ENCODE results near the gene SMARCA2. TPM values are rescaled to one million over a fixed set of nuclear protein-coding genes. Genes with fewer than 3 reads are reported as not detected.

Gene SMARCA2
- total RNA-seq, 2 experiments from 2014 or later = 91.3 to 94.0 TPM

DNA sequence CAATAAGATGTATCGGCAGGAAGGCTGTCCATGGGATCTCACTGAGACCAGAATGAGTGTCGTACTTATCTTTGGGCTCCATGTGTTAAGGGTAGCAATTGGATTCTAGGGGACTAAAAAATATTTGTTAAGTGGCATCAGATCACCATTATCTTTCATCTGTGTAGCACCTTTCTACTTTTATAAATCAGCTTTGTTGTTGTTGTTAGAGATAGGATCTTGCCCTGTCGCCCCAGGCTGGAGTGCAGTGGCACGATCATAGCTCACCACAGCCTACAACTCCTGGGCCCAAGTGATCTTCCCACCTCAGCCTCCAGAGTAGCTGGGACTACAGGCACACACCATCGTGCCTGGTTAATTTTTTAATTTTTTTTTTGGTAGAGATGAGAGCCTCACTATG, 220.5 kb downstream of the SMARCA2 start:
- no peaks in the 10 kb centered on the region for H3K36me3 Mint-ChIP-seq (ENCODE audit: low read depth)
- POLR2A ChIA-PET = no interaction called here
- no peak for DNase-seq
- no peak overlapping the region for H3K4me3 Mint-ChIP-seq
- intact Hi-C loops (cut with DNase I, micrococcal nuclease) = no loop called here
- H3K9me3 Mint-ChIP-seq (ENCODE audit: low read depth) = no peaks in the 10 kb centered on the region
- H3K4me1 Mint-ChIP-seq = no peaks in the 10 kb centered on the region
- CTCF ChIA-PET = interaction anchor here (1.0 kb wide), 1 partner anchor 113 kb away, joined by 3 read pairs; no protein-coding TSS in a partner anchor
- peaks cover 7% of the 10 kb centered on the region for H3K27me3 Mint-ChIP-seq
- ATAC-seq = no peak
- H3K27ac Mint-ChIP-seq = no peak overlapping the region

DNA sequence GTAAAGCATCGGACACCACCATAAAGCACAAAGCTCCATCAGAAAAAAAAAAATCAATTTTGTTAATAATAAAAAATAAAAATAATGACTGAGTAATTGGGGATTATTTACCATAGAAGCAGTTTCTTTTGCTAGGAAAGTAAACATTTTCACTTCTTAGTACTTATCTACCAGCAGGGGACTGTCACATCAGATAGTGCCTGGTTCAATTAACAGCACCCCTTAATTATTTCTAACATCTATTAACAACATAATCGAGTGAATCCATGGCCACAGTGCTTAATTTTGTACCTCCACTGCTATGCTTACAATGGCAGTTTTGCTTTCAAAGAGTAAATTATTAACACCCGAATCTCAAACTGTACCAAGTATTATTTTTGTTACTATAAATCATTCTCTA, 221.7 kb downstream of the SMARCA2 start:
- POLR2A ChIA-PET = no interaction called here
- no peak for ATAC-seq
- DNase-seq = no peak
- Mint-ChIP-seq H3K4me1 (peaks cover 7% of the 10 kb centered on the region), H3K9me3 (ENCODE audit: low read depth) (no peaks in the 10 kb centered on the region), H3K4me3 (no peak overlapping the region), H3K27me3 (peaks cover 12% of the 10 kb centered on the region), H3K36me3 (ENCODE audit: low read depth) (no peaks in the 10 kb centered on the region), H3K27ac (no peak overlapping the region)
- intact Hi-C loops (cut with DNase I, micrococcal nuclease) = no loop called here
- CTCF ChIA-PET = no interaction called here

DNA sequence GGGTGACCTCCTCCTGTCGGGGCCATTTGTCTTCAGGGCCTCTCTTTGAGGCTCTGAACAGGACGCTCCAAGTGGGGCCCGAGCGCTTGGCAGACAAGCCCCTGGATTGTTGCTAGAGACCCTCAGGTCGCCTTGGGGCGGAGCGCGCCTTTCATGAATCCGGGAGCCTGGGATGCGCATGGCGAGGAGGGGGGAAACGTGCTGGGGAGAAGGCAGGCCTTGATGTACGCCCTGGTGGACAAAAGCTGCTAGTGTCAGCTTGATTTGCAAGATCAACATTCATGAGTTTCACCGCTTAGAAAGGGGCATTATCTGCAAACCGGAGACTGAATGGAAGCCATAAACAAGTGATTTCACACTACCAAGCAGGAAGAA, 226.3 kb downstream of the SMARCA2 start:
- peak overlapping the region; percentile 74 for H3K4me3 Mint-ChIP-seq
- peaks cover 16% of the 10 kb centered on the region for H3K4me1 Mint-ChIP-seq
- H3K36me3 Mint-ChIP-seq (ENCODE audit: low read depth) = no peaks in the 10 kb centered on the region
- H3K27me3 Mint-ChIP-seq = peaks cover 13% of the 10 kb centered on the region
- H3K27ac Mint-ChIP-seq = no peak overlapping the region
- intact Hi-C loops (cut with DNase I, micrococcal nuclease) = loop anchor here (1.0 to 5.0 kb wide), 3 partner anchors 83 to 601 kb away; partner anchors contain the start of genes PUM3 (in 1 of the 2) and VLDLR (in 1 of the 2)
- POLR2A ChIA-PET = no interaction called here
- H3K9me3 Mint-ChIP-seq (ENCODE audit: low read depth) = peaks cover 4% of the 10 kb centered on the region
- peak; percentile 24 for ATAC-seq
- peak; percentile 11 for DNase-seq
- CTCF ChIA-PET = interaction anchor here (0.7 kb wide), 1 partner anchor 330 kb away, joined by 4 read pairs; no protein-coding TSS in a partner anchor

DNA sequence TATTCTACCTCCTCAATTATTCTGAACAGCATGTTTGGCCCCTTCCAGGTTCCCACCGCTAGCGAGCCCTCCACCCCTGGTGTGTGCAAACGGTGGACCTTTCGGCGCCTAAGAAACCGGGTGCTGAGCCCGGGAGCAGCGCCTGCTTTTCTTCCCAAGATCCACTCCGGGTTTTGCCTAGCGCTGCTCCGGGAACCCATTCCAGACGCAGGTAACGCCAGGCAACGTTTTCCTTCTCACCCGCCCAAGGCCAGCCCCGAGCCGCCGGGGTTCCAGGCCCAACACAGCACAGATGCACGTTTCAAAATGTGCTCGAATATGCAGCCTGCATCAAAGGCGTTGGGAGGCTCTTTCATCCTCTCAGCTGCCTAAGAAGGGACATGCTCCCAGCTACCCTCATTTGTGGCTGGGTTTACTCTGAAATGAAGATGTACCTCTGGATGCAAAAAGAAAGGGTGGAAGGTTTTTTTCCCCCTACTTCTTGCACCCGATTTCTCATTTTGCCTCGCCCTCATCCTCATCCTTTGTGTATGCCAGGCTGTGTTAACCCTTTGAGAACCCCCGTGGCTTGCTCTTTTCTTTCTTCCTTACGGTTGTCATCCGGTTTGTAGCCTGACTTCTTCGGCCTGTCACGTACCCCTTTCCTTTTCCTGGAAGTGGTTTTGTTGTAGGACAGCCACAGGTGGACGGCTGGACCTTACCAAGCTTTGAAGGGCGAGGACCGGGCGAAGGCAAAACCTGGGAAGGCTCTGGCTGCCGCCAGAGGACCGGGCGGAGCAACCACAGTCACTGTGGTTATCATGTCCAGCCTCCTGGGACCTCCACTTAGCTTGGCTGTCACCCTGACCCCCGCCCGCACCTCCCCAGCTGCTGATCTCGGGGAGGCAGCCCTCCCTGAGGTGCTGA, 226.9 kb downstream of the SMARCA2 start:
- Mint-ChIP-seq H3K27ac (peak overlapping the region; percentile 72), H3K36me3 (ENCODE audit: low read depth) (no peaks in the 10 kb centered on the region), H3K9me3 (ENCODE audit: low read depth) (peaks cover 4% of the 10 kb centered on the region), H3K4me3 (peak overlapping the region; percentile 74), H3K27me3 (peaks cover 13% of the 10 kb centered on the region), H3K4me1 (peaks cover 16% of the 10 kb centered on the region)
- POLR2A ChIA-PET = no interaction called here
- intact Hi-C loops (cut with DNase I, micrococcal nuclease) = loop anchor here (1.0 to 5.0 kb wide), 4 partner anchors 84 to 600 kb away; partner anchors contain the start of genes PUM3 (in 1 of the 2) and VLDLR (in 1 of the 2)
- peak; percentile 85 for DNase-seq
- CTCF ChIA-PET = interaction anchor here (0.7 to 0.9 kb wide), 2 partner anchors 49 to 330 kb away, joined by 4 to 5 read pairs; no protein-coding TSS in a partner anchor
- peak; percentile 98 for ATAC-seq

DNA sequence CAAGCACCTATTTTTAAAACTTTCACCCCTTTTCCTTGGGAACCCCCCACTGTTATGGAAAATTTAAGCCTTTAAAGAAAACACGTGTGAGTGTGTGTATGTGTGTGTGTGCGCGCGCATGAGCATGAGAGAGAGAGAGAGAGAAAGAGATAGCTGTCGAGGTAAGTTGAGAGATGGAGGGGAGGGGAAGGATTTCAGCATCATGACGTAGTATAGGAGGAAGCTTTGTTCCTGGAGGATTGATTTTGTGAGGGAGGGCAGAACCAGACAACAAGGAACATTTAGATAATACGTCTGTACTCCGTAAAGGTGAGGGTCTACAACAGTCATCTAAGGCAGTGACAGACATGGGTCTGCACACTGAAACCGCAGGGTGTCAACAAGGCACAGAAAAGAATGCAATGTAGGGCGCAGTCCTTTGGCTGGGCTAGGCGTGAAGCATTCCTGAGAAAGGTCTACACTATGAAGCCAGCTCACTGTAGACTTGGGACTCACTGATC, 227.7 kb downstream of the SMARCA2 start:
- peak overlapping the region; percentile 66 for H3K27ac Mint-ChIP-seq

More for the DNA sequence above, 227.7 kb downstream of the SMARCA2 start:
- POLR2A ChIA-PET = no interaction called here
- DNase-seq = peak; percentile 18
- ATAC-seq = no peak
- peaks cover 16% of the 10 kb centered on the region for H3K4me1 Mint-ChIP-seq
- peaks cover 4% of the 10 kb centered on the region for H3K9me3 Mint-ChIP-seq (ENCODE audit: low read depth)
- CTCF ChIA-PET = interaction anchor here (0.6 to 0.9 kb wide), 3 partner anchors 50 to 362 kb away, joined by 3 to 5 read pairs (median 3); no protein-coding TSS in a partner anchor
- H3K27me3 Mint-ChIP-seq = peaks cover 13% of the 10 kb centered on the region
- H3K36me3 Mint-ChIP-seq (ENCODE audit: low read depth) = no peaks in the 10 kb centered on the region
- intact Hi-C loops (cut with DNase I, micrococcal nuclease) = loop anchor here in 1 of 2 experiments (2.0 to 5.0 kb wide), 3 partner anchors 116 to 599 kb away; partner anchors contain the start of genes PUM3 and VLDLR
- H3K4me3 Mint-ChIP-seq = peak overlapping the region; percentile 74

Data from activated CD4-positive, alpha-beta T cell treated with anti-CD3 and anti-CD28 coated beads for 36 hours (primary cell).